K562 (cell line): Measurements from ENCODE around the gene MPND. TPM values are rescaled to one million over a fixed set of nuclear protein-coding genes. Genes with fewer than 3 reads are reported as not detected.

Experiments used
- CBX5 ChIP-seq: IDR thresholded peaks from 2 replicates; pipeline ENCODE4 v1.6.1; 2014; ENCODE audit warnings: low read depth, borderline replicate concordance
- CC2D1A ChIP-seq: fragments of 450-650 bp; IDR thresholded peaks from 2 replicates; pipeline ENCODE4 v1.6.1; 2017; ENCODE audit warnings: mild to moderate bottlenecking
- DDX20 ChIP-seq: fragments of 450-650 bp; IDR thresholded peaks from 2 replicates; pipeline ENCODE4 v1.6.1; 2016; ENCODE audit warnings: missing genetic modification characterization, low read depth, mild to moderate bottlenecking, missing compliant biosample characterization, moderate library complexity
- FOXA1 ChIP-seq: fragments of 450-650 bp; IDR thresholded peaks from 2 replicates; pipeline ENCODE4 v1.6.1; 2016; ENCODE audit warnings: mild to moderate bottlenecking, borderline replicate concordance
- GATAD2B ChIP-seq: fragments of 450-650 bp; IDR thresholded peaks from 2 replicates; pipeline ENCODE4 v1.6.1; 2017; ENCODE audit warnings: mild to moderate bottlenecking, borderline replicate concordance
- KDM4B ChIP-seq, 2 experiments: fragments of 450-650 bp in 1 of 2; sonication (generic) in 1 of 2; IDR thresholded peaks; 2 replicates each; pipeline ENCODE4 v1.6.1; 2016 to 2017; ENCODE audit warnings: borderline replicate concordance in 2 of 2, antibody characterized with exemption in 1 of 2, low read depth in 1 of 2, mild to moderate bottlenecking in 1 of 2
- KLF6 ChIP-seq: fragments of 250-450 bp; sonication (Bioruptor Pico); IDR thresholded peaks from 2 replicates; pipeline ENCODE4 v1.4.0; 2020; ENCODE audit warnings: mild to moderate bottlenecking, moderate library complexity, borderline replicate concordance
- NELFE ChIP-seq: IDR thresholded peaks from 2 replicates; pipeline ENCODE4 v1.6.1; 2011; ENCODE audit warnings: mild to moderate bottlenecking; ENCODE audit not compliant: insufficient read depth, insufficient read length
- NRF1 ChIP-seq, 2 experiments: fragments of 450-650 bp; IDR thresholded peaks in 1 of 2; conservative IDR thresholded peaks in 1 of 2; 2 replicates each; pipeline ENCODE4 v1.6.1; 2014; ENCODE audit warnings: mild to moderate bottlenecking in 2 of 2
- POLR2A ChIP-seq: fragments of 450-650 bp; conservative IDR thresholded peaks from 2 replicates; pipeline ENCODE4 v1.6.1; 2016
- POLR2H ChIP-seq: IDR thresholded peaks from 2 replicates; pipeline ENCODE4 v1.6.1; 2016; ENCODE audit warnings: missing genetic modification characterization, low read depth, mild to moderate bottlenecking, control low read depth, missing compliant biosample characterization, moderate library complexity
- SOX6 ChIP-seq: fragments of 450-650 bp; IDR thresholded peaks from 2 replicates; pipeline ENCODE4 v1.6.1; 2014; ENCODE audit warnings: mild to moderate bottlenecking
- SP1 ChIP-seq: sonication (generic); formaldehyde crosslinking; IDR thresholded peaks from 2 replicates; pipeline ENCODE4 v1.8.1; 2022; ENCODE audit warnings: mild to moderate bottlenecking, missing genetic modification reagents
- TEAD4 ChIP-seq, 2 experiments: sonication (generic) in 1 of 2; formaldehyde crosslinking in 1 of 2; IDR thresholded peaks; 2 replicates each; pipeline versions ENCODE4 v1.6.1 to v1.8.0; 2012 to 2022; ENCODE audit warnings: borderline replicate concordance in 1 of 2, inconsistent platforms in 1 of 2, low read length in 1 of 2, mild to moderate bottlenecking in 1 of 2, missing genetic modification reagents in 1 of 2
- ZC3H11A ChIP-seq: IDR thresholded peaks from 2 replicates; pipeline ENCODE4 v1.6.1; 2012; ENCODE audit warnings: low read depth, low read length, improper control_type of control experiment
- ZFX ChIP-seq: sonication (generic); formaldehyde crosslinking; IDR thresholded peaks from 2 replicates; pipeline ENCODE4 v1.8.0; 2022; ENCODE audit warnings: mild to moderate bottlenecking, missing genetic modification reagents, moderate library complexity
- ZNF140 ChIP-seq: fragments of 250-450 bp; sonication (Bioruptor Pico); IDR thresholded peaks from 2 replicates; pipeline ENCODE4 v1.8.0; 2021; ENCODE audit warnings: moderate library complexity, mild to moderate bottlenecking, inconsistent platforms
- ZNF143 ChIP-seq: sonication (generic); formaldehyde crosslinking; IDR thresholded peaks from 2 replicates; pipeline ENCODE4 v1.9.0; 2022; ENCODE audit warnings: mild to moderate bottlenecking, missing genetic modification reagents
- ZNF282 ChIP-seq: sonication (generic); formaldehyde crosslinking; IDR thresholded peaks from 2 replicates; pipeline ENCODE4 v1.8.1; 2023; ENCODE audit warnings: missing genetic modification reagents
- ZNF717 ChIP-seq: fragments of 250-450 bp; sonication (Bioruptor Pico); IDR thresholded peaks from 2 replicates; pipeline ENCODE4 v1.5.0; 2021
- polyA plus RNA-seq, 8 experiments: library from polyadenylated mRNA; depleted of rRNA in 4 of 8; stranded (reverse) in 5 of 8; unstranded in 3 of 8; fragments of >200 nt; fragmentation: Nextera tagmentation in 2 of 8; fragmentation: Illumina TruSeq in 1 of 8; extraction: Ambion mirVana in 2 of 8; extraction: Trizol in 1 of 8; gene quantifications; 2 replicates each; pipeline versions ENCODE4 v1.2.1 to v1.2.3, GENCODE V29; 2011 to 2014; ENCODE audit warnings: inconsistent platforms in 1 of 8, missing spikeins in 1 of 8
- total RNA-seq, 7 experiments: library from RNA; depleted of rRNA in 6 of 7; stranded (reverse); fragments of >200 nt in 6 of 7; fragmentation: Illumina TruSeq in 2 of 7; extraction: Trizol in 2 of 7; gene quantifications; 2 replicates each; pipeline versions ENCODE4 v1.2.1 to v1.2.3, GENCODE V29; 2011 to 2021; ENCODE audit warnings: low replicate concordance in 1 of 7
- TF ChIP-seq, protein P1 (sequence below): sonication (generic); formaldehyde crosslinking; IDR thresholded peaks from 2 replicates; pipeline ENCODE4 v1.8.0; 2022; ENCODE audit warnings: missing genetic modification reagents, mild to moderate bottlenecking, borderline replicate concordance
- TF ChIP-seq, protein P2 (sequence below): fragments of 450-650 bp; IDR thresholded peaks from 2 replicates; pipeline ENCODE4 v1.6.1; 2016; ENCODE audit warnings: borderline replicate concordance
- TF ChIP-seq, protein P3 (sequence below), 3 experiments: IDR thresholded peaks in 2 of 3; conservative IDR thresholded peaks in 1 of 3; 2 replicates each; pipeline ENCODE4 v1.5.1; 2011 to 2012; ENCODE audit warnings: low read length in 3 of 3, mild to moderate bottlenecking in 3 of 3, control low read depth in 2 of 3, improper control_type of control experiment in 1 of 3, inconsistent platforms in 1 of 3, low read depth in 1 of 3, mixed read lengths in 1 of 3, moderate library complexity in 1 of 3; ENCODE audit not compliant: insufficient read depth in 2 of 3

Gene MPND
- total and polyA plus RNA-seq, 9 of the 15 experiments (the other 6 are each of a cell fraction or from before 2014, with no cell fraction given), result 0.25 to 14.0 (median 3.9) TPM

DNA sequence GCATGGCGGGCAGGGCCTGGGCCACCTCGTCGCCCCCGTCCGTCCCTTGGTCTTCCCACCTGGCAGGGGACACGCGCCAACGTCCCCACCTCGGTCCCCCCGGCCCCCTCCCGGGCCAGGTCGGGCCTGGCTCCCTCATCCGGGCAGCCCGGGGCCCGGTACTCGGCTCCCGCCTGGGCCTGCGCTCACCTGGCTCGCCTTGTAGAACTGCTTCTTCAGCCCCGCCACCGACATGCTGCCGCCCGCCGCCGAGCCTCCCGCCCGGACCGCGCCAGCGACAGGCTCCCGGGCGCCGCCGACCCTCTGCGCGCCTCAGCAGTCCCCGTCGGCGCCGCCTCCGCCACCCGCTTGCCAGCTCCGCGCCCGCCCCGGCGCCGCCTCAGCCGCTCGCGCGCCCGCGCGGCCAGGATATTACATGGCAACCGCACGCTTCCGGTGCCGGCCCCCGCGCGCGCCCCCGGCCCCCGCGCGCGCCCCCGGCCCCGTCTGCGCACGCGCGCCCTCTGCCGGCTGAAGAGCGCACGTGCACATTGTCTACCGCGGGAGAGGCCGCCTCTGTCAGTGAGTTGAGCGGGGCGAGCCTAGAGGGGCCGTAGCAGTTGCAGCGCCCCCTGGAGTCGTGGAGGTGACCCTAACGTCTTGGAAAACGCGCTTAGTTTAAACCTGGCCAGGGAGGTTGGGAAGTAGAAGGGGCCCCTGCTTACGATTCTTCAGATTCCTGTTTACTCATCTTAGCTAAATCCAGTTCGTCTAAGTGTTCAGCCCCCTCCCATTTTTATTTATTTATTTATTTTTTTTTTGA lies 57.0 kb downstream of the MPND start, which contains the start of gene SH3GL1 (continued):
- TF ChIP-seq, protein P1, sequence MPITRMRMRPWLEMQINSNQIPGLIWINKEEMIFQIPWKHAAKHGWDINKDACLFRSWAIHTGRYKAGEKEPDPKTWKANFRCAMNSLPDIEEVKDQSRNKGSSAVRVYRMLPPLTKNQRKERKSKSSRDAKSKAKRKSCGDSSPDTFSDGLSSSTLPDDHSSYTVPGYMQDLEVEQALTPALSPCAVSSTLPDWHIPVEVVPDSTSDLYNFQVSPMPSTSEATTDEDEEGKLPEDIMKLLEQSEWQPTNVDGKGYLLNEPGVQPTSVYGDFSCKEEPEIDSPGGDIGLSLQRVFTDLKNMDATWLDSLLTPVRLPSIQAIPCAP (CRISPR knock-in tag), result no peak
- no peak for TF ChIP-seq KLF6
- TF ChIP-seq TEAD4 (IDR thresholded peaks at IDR 0.05; ENCODE audit: low read length), result peak; percentile 31; the same call in 1 of the 2 replicates
- no peak for TF ChIP-seq TEAD4 (CRISPR knock-in tag; IDR thresholded peaks at IDR 0.05; ENCODE audit: borderline replicate concordance)
- no peak for TF ChIP-seq NELFE
- no peak for TF ChIP-seq POLR2A
- 0 out of 2 replicates have a peak, but pooled peaks have one; percentile 46 for TF ChIP-seq ZNF143 (CRISPR knock-in tag)
- TF ChIP-seq KDM4B (IDR thresholded peaks at IDR 0.05; ENCODE audit: borderline replicate concordance in 2 of 2, low read depth in 1 of 2), result no peak
- TF ChIP-seq, protein P2, sequence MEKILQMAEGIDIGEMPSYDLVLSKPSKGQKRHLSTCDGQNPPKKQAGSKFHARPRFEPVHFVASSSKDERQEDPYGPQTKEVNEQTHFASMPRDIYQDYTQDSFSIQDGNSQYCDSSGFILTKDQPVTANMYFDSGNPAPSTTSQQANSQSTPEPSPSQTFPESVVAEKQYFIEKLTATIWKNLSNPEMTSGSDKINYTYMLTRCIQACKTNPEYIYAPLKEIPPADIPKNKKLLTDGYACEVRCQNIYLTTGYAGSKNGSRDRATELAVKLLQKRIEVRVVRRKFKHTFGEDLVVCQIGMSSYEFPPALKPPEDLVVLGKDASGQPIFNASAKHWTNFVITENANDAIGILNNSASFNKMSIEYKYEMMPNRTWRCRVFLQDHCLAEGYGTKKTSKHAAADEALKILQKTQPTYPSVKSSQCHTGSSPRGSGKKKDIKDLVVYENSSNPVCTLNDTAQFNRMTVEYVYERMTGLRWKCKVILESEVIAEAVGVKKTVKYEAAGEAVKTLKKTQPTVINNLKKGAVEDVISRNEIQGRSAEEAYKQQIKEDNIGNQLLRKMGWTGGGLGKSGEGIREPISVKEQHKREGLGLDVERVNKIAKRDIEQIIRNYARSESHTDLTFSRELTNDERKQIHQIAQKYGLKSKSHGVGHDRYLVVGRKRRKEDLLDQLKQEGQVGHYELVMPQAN, result no peak
- no peak for TF ChIP-seq ZNF717 (CRISPR knock-in tag)
- TF ChIP-seq, protein P3, sequence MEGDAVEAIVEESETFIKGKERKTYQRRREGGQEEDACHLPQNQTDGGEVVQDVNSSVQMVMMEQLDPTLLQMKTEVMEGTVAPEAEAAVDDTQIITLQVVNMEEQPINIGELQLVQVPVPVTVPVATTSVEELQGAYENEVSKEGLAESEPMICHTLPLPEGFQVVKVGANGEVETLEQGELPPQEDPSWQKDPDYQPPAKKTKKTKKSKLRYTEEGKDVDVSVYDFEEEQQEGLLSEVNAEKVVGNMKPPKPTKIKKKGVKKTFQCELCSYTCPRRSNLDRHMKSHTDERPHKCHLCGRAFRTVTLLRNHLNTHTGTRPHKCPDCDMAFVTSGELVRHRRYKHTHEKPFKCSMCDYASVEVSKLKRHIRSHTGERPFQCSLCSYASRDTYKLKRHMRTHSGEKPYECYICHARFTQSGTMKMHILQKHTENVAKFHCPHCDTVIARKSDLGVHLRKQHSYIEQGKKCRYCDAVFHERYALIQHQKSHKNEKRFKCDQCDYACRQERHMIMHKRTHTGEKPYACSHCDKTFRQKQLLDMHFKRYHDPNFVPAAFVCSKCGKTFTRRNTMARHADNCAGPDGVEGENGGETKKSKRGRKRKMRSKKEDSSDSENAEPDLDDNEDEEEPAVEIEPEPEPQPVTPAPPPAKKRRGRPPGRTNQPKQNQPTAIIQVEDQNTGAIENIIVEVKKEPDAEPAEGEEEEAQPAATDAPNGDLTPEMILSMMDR (IDR thresholded peaks at IDR 0.05 in 2 of 3, conservative IDR thresholded peaks at IDR 0.05 in 1 of 3; ENCODE audit: insufficient read depth in 2 of 3, low read depth in 1 of 3, low read length in 3 of 3), result peak; percentile 93 to 98 (median 98)
- TF ChIP-seq ZNF282, result no peak
- TF ChIP-seq SOX6, result peak; percentile 55; the same call in 1 of the 2 replicates
- TF ChIP-seq CBX5, result no peak
- TF ChIP-seq SP1, result peak; percentile 85
- TF ChIP-seq ZFX (CRISPR knock-in tag), result peak; percentile 81
- TF ChIP-seq ZNF140 (CRISPR knock-in tag), result no peak
- peak in 1 of 2 experiments; percentile 25; a peak in 1 of 4 replicates for TF ChIP-seq NRF1 (conservative IDR thresholded peaks at IDR 0.05 in 1 of 2, IDR thresholded peaks at IDR 0.05 in 1 of 2)
- no peak for TF ChIP-seq ZC3H11A
- no peak for TF ChIP-seq POLR2H (tag)
- peak; percentile 55; the same call in 1 of the 2 replicates for TF ChIP-seq CC2D1A
- no peak for TF ChIP-seq DDX20
- peak; percentile 92 for TF ChIP-seq GATAD2B
- TF ChIP-seq FOXA1, result no peak
